Fibroblast of lung (primary cell): ENCODE measurements around the gene SRPK2. TPM values are rescaled to one million over a fixed set of nuclear protein-coding genes. Genes with fewer than 3 reads are reported as not detected.

Experiments used
- DNase-seq, 2 donors: peaks; one replicate each; pipeline versions ENCODE4 v3.0.0 to v3.0.0-alpha.2; 2010; ENCODE audit warnings: low read depth in 2 of 2
- H2AFZ ChIP-seq: 2 replicates; pipeline ENCODE4 v1.5.1; 2012; ENCODE audit warnings: low read length, control low read depth, inconsistent platforms
- H3K27ac ChIP-seq: 2 replicates; pipeline ENCODE4 v1.5.1; 2011; ENCODE audit warnings: low read length, control low read depth; ENCODE audit not compliant: insufficient read depth
- H3K27me3 ChIP-seq: 2 replicates; pipeline ENCODE4 v1.5.1; 2011; ENCODE audit warnings: mild to moderate bottlenecking, low read length; ENCODE audit not compliant: control insufficient read depth, insufficient read depth
- H3K36me3 ChIP-seq: 2 replicates; pipeline ENCODE4 v1.5.1; 2011; ENCODE audit warnings: low read length; ENCODE audit not compliant: control insufficient read depth, insufficient read depth
- H3K4me1 ChIP-seq: 2 replicates; pipeline ENCODE4 v1.5.1; 2011; ENCODE audit warnings: low read length; ENCODE audit not compliant: control insufficient read depth, insufficient read depth; ENCODE audit errors: extremely low read depth
- H3K4me2 ChIP-seq: 2 replicates; pipeline ENCODE4 v1.5.1; 2011; ENCODE audit warnings: low read length, control low read depth; ENCODE audit not compliant: insufficient read depth; ENCODE audit errors: extremely low read depth
- H3K4me3 ChIP-seq, 4 experiments: fragments of 200-600 bp in 1 of 4; sonication (generic) in 1 of 4; replicated peaks in 1 of 4; 2 replicates each; pipeline ENCODE4 v1.5.1; 2011 to 2016; ENCODE audit warnings: low read length in 4 of 4, low read depth in 3 of 4, mild to moderate bottlenecking in 3 of 4, control low read depth in 2 of 4, inconsistent platforms in 1 of 4, mixed read lengths in 1 of 4; ENCODE audit not compliant: insufficient read depth in 1 of 4; ENCODE audit errors: control extremely low read depth in 1 of 4
- H3K79me2 ChIP-seq: 2 replicates; pipeline ENCODE4 v1.5.1; 2012; ENCODE audit warnings: mild to moderate bottlenecking, low read length, inconsistent platforms; ENCODE audit not compliant: control insufficient read depth, insufficient read depth
- H3K9ac ChIP-seq: 2 replicates; pipeline ENCODE4 v1.5.1; 2011; ENCODE audit warnings: mild to moderate bottlenecking, low read length, control low read depth; ENCODE audit not compliant: insufficient read depth
- H3K9me3 ChIP-seq: 2 replicates; pipeline ENCODE4 v1.5.1; 2012; ENCODE audit warnings: low read depth, low read length; ENCODE audit not compliant: control insufficient read depth, insufficient read depth
- H4K20me1 ChIP-seq: 2 replicates; pipeline ENCODE4 v1.5.1; 2011; ENCODE audit warnings: low read length; ENCODE audit not compliant: control insufficient read depth, insufficient read depth; ENCODE audit errors: extremely low read depth
- CTCF ChIP-seq, 2 donors: IDR thresholded peaks in 1 of 2; conservative IDR thresholded peaks in 1 of 2; 1 replicate in 1 of 2; 2 replicates in 1 of 2; pipeline ENCODE4 v1.5.1; 2011 to 2012; ENCODE audit warnings: low read length in 2 of 2, control low read depth in 1 of 2, inconsistent platforms in 1 of 2, low read depth in 1 of 2, mild to moderate bottlenecking in 1 of 2
- EZH2 ChIP-seq: IDR thresholded peaks from 2 replicates; pipeline ENCODE4 v1.5.1; 2012; ENCODE audit warnings: low read length, control low read depth, mild to moderate bottlenecking; ENCODE audit errors: missing control alignments
- polyA plus RNA-seq, 2 donors: library from polyadenylated mRNA; depleted of rRNA in 1 of 2; stranded (reverse) in 1 of 2; unstranded in 1 of 2; fragments of >200 nt; gene quantifications; 2 replicates each; pipeline ENCODE4 v1.2.1, GENCODE V29; 2011 to 2012; ENCODE audit warnings: missing spikeins in 1 of 2
- total RNA-seq: library from RNA; depleted of rRNA; stranded (reverse); fragments of >200 nt; gene quantifications from 2 replicates; pipeline ENCODE4 v1.2.1, GENCODE V29; 2014

SRPK2 gene
- total and polyA plus RNA-seq, 2 donors (not counting 1 experiment from before 2014, with no cell fraction given): 27.8 to 61.8 TPM

DNA sequence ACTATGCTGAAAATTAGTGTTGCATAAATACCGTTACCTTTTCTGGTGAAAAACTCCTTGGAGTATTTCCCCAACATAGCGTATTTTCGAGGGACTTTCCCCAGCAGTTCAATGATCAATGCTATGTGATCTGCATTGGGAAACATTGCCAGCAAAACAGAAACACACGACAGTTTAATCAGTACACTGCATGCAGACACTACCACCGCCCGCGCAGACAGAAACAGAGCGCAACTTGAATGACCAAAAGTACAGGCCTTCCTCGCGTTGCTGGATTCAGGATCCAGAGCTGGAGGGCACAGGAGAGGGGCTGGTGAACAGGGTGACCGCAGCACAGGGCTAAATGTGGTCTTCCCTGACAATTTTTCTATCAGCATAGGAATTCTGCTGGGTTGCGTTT, 263.0 kb downstream of the SRPK2 start:
- no peak for TF ChIP-seq EZH2
- no peak for TF ChIP-seq CTCF (conservative IDR thresholded peaks at IDR 0.05 in 1 of 2, IDR thresholded peaks at IDR 0.05 in 1 of 2; ENCODE audit: low read depth in 1 of 2, low read length in 2 of 2)

DNA sequence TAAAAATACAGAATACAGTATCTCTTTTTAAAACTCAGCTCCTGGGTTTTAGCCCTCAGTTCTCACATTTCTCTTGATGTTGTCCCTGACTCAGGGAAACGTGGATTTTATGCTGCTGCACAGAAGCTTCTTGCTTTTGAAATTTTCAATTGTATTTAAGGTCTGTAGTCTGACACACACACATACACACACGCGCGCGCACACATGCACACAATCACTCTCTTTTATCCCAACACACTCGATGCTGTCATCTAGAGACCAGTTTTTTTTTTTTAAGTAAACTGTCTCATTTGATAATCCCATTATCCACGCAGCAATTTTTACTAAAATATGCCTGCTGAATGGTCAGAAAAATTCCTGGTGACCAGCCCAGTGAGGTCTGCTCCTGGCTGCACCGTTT, 266.1 kb downstream of the SRPK2 start:
- Histone ChIP-seq H3K4me3 (no peak overlapping the region), H3K4me2 (no peak overlapping the region), H3K9ac (no peak overlapping the region), H2AFZ (no peak overlapping the region), H3K27me3 (no peaks in the 10 kb centered on the region), H3K79me2 (no peaks in the 10 kb centered on the region), H4K20me1 (no peaks in the 10 kb centered on the region), H3K4me1 (peaks cover 3% of the 10 kb centered on the region), H3K9me3 (no peaks in the 10 kb centered on the region), H3K27ac (no peak overlapping the region), H3K36me3 (peaks cover 9% of the 10 kb centered on the region)
- TF ChIP-seq CTCF (conservative IDR thresholded peaks at IDR 0.05 in 1 of 2, IDR thresholded peaks at IDR 0.05 in 1 of 2; ENCODE audit: low read depth in 1 of 2, low read length in 2 of 2) (no peak), EZH2 (no peak)
- no peak for DNase-seq

More for the DNA sequence above, 263.0 kb downstream of the SRPK2 start:
- H3K9ac ChIP-seq: no peak overlapping the region
- no peaks in the 10 kb centered on the region for H3K9me3 ChIP-seq
- DNase-seq: no peak
- no peak overlapping the region for H3K4me3 ChIP-seq
- H3K4me1 ChIP-seq: peaks cover 3% of the 10 kb centered on the region
- no peaks in the 10 kb centered on the region for H3K79me2 ChIP-seq
- no peaks in the 10 kb centered on the region for H4K20me1 ChIP-seq
- H3K36me3 ChIP-seq: peaks cover 6% of the 10 kb centered on the region
- H3K27me3 ChIP-seq: no peaks in the 10 kb centered on the region
- no peak overlapping the region for H3K4me2 ChIP-seq
- H2AFZ ChIP-seq: no peak overlapping the region
- H3K27ac ChIP-seq: no peak overlapping the region

DNA sequence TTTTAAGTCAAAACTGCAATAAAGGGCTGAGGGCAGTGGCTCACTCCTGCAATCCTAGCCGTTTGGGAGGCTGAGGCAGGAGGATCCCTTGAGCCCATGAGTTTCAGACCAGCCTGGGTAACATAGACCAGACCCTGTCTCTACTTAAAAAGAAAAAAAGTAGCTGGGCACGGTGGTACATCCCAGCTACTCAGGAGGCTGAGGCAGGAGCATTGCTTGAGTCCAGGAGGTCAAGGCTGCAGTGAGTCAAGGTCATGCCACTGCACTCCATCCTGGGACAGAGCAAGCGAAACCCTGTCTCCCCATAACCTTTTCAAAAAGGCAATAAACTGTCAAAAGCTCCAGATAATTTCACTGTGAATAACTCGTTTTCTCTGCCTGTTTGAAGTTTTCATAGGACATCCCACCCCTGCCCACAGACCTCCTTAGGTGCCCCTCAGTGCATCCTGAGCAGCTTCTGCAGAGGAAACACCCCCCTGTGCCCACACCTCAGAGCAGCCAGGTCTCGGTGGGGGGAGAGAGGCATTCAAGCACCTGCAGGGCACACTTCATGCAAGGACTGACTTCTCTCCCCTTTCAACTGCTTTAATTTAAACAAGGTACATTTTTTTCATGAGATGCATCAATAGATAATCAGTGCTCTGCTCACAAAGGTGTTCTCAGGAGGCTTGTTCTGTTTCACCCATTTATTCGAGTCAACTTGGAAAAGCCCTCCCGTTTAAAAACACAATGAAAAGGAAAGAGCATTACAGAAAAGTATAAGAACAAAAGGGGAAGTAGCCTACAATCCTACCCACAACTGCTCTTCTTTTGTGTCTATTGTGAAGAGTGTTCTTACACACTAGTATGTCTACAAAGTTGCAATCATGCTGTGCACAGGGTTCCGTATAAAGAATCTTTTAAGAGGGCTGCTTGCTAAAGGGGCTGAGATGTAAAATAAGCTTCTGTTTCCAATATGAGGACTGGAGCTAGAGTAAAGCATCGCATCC, 269.8 kb downstream of the SRPK2 start:
- H3K4me3 ChIP-seq: no peak overlapping the region
- H3K9me3 ChIP-seq: no peaks in the 10 kb centered on the region
- no peaks in the 10 kb centered on the region for H3K27me3 ChIP-seq
- H3K36me3 ChIP-seq: peaks cover 5% of the 10 kb centered on the region
- no peak overlapping the region for H3K9ac ChIP-seq
- H4K20me1 ChIP-seq: no peaks in the 10 kb centered on the region
- H3K79me2 ChIP-seq: no peaks in the 10 kb centered on the region
- DNase-seq: no peak
- H3K4me1 ChIP-seq: peaks cover 3% of the 10 kb centered on the region
- H2AFZ ChIP-seq: no peak overlapping the region
- H3K4me2 ChIP-seq: no peak overlapping the region
- no peak overlapping the region for H3K27ac ChIP-seq
- TF ChIP-seq CTCF (conservative IDR thresholded peaks at IDR 0.05 in 1 of 2, IDR thresholded peaks at IDR 0.05 in 1 of 2; ENCODE audit: low read depth in 1 of 2, low read length in 2 of 2) (no peak), EZH2 (no peak)
